Posterior cingulate gyrus (tissue), 11 donors: Measurements from ENCODE around the gene ATG4A.
A peak's percentile ranks its signal among the peaks of the same experiment; 100 is the strongest.

ENCODE experiments used
- DNase-seq, 10 donors: peaks; one replicate each; pipeline versions ENCODE4 v3.0.0 to v3.0.0-alpha.2; 2020 to 2021; ENCODE audit warnings: mixed read lengths in 3 of 10
- intact Hi-C: fragments of 100-400 bp; cut with DNase I; formaldehyde crosslinking; loops from one replicate; pipeline ENCODE4 v1.15.1; 2023

ATG4A gene

DNA sequence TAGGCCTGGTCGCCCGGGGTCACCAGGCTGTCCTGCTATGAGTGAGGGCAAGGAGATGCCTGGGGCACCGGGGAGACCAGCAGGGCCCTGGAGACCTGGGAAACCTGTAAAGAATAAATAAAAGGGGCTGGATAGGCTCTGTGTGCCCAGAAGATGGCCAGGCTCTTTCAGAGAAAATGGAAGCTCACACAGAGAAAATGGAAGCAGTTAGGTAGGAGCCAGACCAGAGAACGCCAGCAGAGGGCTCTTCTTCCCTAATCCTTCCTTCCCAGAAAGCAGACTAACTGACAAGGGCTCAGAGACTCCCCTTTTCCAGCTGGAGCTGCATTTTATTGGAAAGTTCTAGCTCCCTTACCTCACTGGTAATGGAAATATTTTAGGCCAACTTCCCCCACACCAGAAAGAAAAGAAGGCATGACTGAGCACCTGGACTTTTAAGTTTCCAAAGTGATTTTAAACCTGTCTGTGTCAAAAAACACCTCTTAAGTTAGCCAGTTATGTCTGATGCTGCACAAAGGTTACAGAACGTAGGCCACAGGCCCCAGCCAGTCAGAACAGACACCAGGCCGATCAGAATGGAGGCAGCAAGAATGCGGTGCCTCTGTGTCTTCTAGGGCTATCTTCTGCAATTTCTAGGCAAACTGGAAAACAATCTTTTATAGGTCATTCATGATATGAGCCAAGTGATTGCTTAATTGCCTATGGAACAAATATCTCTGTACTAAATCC, 74.0 kb downstream of the ATG4A start:
- intact Hi-C loops: no loop called here
- peak in 1 of 10 donors; percentile 9 for DNase-seq

DNA sequence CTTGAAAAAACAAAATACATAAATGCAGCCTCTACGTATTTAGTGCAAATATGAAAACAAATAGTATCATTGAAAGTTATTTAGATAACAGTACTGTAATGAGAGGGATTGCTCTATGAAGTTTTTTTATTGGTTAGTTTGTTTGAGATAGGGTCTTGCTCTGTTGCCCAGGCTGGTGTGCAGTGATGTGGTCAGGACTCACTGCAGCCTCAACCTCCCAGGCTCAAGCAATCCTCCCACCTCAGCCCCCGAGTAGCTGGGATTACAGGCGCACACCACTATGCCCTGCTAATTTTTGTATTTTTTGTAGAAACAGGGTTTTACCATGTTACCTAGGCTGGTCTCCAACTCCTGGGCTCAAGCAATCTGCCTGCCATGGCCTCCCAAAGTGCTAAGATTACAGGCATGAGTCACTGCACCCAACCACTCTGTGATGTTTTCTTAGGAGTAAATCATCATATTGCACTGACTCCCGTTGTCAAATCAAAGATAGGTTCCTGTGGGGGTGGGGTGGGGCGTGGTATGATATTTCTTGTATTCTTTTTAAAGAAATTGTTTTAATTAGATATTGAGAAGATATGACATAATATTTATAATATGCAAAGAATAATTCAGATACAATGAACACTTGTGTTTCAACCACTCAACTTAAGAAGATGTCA, 75.8 kb downstream of the ATG4A start:
- no peak for DNase-seq
- intact Hi-C loops: no loop called here

DNA sequence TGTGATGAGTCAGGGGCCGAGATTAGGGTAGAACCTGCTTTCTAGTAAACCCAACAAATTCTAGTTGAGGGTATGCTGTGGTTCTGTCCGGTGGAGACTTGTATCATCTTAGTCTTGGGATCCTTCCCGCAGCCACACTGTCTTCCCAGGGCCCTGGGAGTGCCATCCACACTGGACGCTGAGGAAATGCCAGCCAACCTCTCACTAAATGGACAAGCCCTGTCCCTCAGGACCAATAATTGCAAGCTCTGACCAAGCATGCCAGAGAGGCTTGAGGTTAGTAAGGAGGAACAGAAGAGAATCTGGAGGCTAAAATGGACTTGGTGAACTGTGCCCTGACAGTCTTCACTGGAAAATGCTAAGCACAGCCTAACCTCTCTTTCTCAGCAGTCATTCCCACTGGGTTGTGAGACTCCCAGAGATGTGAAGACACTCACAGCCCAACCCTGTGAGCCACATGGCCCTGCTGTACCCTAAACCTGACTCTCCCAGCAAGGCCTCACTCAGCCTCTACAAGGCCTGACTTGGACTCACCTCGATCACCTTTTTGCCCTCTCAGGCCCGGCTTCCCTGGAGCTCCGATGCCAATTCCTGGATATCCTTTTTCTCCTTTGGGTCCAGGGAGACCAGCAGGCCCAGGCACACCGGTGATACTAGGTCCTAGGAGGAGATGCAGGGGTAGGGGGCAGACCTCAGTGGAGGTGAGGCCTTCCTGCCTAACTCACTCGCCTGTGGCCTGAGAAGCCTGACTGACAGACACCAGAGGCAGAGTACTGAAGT, 77.6 kb downstream of the ATG4A start:
- DNase-seq: no peak
- intact Hi-C loops: no loop called here

DNA sequence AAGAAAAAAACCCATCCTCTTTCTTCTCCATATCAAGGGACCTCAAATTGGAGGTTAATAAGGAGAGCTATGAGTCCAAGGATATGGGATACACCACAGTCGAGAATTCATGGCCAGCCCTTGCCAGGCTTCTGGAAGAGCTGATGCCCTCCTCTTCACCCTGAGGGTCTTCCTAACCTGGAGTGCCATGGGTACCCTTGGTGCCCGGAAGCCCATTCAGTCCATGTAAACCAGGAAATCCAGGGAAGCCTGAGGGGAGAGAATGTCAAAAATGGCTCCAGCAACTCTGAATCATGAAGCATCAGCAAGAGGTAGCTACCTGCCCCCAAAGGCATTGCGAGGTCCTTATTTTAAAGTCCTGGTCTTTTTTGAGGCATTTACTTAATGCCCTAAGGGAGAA, 78.2 kb downstream of the ATG4A start:
- intact Hi-C loops: no loop called here
- no peak for DNase-seq

DNA sequence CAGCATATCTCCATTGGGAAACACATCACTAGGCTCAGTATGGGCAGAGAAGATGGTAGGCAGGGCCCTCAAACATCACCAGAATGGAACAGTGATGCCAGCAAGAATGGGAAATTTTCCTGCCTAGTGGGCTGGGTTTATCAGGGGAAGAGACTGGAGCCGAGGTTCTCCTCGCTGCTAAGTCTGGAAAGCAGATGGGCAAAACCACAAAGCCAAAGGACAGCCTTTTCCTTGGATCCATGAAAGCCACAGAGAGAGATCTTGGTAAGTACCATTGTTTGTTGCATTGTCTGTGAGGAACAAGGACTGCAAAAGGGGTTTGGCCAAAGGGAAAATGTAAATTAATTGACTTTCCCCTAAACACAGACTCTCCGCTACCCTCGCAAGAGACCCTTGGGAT, 80.1 kb downstream of the ATG4A start:
- no peak for DNase-seq
- intact Hi-C loops: no loop called here

DNA sequence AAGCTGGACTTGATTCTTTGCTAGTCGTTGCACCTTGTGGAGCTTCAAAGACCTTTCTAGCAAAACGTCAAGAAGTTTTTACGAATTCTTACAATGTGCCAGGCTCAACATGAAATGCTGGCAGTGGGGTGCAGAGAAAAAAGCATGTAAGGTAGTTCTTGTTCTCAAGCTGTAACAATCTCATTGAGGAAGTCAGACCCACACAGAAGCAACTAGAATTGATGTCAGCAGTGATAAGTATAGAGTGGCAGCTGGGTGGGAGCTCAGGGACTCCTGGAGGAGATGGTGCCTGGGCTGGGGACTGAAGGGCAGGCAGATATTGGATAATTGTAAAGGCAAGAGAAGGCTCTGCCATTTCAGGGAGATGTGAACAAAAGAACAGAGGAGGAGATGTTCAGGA, 82.3 kb downstream of the ATG4A start:
- no peak for DNase-seq
- intact Hi-C loops: no loop called here

DNA sequence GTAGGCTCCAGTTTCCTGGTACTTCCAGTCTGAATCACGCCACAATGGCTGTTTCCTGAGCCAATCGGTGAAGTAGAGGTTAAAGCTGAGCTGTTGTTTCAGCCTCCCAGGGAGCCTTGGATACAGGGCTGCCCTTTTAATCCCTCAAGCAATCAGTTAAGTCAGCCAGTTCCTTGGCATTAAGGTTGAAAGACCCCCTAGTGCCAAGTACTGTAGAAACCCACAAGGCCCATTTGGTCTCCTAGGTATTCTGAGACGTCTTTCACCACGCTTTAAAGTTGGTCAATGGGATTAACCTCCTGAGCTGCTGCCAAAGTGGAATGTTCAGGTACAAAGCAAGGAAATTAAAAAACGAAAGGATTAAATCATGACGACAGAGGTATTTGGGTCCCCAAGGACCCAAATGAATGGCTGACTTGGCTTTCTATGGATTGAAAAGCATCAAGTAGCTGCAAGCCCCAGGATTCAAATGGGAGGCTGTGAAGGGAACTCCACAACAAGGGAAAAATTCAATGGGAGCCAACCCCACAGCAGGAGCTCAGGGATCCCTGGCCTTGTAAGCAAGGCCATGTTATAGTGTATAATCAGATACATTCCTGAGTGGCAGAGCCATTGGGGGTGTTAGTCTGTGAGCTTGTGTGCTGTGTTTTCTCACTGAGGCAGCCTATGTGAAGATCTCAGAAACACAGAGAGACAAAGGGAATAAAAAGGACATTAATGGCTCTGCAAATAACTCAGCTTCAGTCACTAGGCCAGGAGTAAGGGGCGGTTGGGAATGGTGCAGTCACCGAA, 86.0 kb downstream of the ATG4A start:
- intact Hi-C loops: no loop called here
- DNase-seq: no peak

DNA sequence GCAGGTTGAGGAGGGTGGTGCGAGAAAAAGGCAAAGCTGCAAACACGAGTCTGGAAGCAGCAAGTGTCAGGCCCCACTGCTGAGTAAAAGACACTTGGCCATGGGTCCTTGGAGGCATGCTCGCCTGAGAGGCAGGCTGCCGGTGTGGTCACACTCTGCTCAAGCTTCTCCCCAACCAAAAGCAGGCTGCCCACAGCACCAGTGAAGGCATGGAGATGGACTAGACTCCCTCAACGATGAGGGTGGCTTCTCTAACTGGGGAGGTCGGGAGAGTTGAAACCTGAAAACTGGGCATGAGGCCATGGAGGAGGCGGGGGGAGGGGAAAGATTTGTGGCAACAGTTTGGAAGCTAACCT, 86.5 kb downstream of the ATG4A start:
- intact Hi-C loops: no loop called here
- no peak for DNase-seq

DNA sequence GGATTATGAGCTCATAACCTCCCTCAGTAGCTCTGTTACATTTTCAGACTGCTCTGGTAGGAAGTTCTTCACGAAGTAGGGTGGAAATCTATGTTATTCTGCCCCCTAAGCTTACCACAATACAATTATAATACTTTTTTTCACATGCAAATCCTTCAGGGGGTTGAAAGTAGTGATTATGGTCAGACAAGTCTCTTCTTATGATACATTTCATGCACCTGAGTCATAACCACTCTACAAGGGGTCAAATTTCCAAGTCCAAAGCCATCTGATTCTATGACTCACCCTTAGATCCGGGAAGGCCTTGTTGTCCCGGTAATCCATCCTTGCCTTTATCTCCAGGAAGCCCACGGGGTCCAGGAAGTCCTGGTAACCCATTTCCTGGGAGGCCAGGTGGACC, 95.2 kb downstream of the ATG4A start:
- intact Hi-C loops: no loop called here
- no peak for DNase-seq

DNA sequence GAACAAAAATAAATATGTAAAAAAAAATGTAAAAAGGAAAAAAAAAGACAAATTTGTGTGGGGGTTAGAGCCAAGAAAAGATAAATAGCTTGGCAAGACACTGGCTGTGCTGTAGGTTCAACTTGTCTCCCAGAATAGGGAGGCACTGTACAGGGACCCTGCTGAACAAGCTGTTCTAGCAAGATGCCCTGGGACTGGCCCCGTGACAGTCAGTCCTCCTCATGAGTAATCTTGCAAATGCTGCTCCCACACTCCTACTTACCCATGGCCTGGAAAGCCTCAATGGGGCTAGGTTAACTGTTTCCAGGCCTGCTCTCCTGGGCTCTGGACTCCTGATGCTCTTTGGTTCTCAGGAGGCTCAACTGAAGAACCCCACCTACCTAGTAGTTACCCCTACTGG, 106.8 kb downstream of the ATG4A start:
- intact Hi-C loops: no loop called here

DNA sequence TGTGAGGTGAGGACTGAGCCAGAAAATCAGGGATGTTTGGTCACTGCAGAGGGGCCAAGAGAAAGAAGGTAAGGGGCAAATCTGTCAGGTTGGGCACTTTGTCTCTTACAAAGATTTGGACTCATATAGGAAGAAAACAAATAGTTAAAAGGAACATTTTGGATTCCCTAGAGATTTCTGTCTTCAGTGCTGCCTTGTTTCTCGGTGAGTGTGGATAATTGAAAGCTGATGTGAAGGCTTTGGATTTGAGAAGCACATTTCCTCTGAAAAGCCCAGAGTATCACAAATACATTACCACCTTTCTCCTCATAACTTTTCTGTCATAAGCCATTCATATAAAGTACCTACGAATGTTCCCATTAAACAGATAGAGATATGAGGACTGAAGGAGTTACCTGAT, 107.5 kb downstream of the ATG4A start:
- intact Hi-C loops: no loop called here
- no peak for DNase-seq

More for the DNA sequence above, 106.8 kb downstream of the ATG4A start:
- DNase-seq: peak in 2 of 10 donors; percentile 8 to 18

DNA sequence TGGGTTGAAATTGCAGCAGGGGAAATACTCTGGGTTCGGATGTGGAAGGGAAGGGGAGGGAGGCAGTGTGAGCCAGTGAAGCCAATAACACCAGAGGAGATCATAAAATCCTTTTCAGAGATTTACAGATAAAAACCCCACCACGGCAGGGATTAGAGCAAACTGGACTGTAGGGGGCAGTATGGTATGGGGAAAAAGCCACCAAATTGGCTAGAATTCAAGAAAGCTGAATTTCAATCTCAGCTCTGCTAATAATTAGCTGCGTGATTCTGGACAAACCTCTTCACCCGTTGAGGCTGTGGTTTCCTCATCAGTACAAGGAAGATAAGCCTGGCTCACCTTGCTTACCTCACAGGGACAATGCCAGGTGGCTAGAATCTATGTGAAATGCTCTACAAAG, 108.1 kb downstream of the ATG4A start:
- intact Hi-C loops: no loop called here
- no peak for DNase-seq

DNA sequence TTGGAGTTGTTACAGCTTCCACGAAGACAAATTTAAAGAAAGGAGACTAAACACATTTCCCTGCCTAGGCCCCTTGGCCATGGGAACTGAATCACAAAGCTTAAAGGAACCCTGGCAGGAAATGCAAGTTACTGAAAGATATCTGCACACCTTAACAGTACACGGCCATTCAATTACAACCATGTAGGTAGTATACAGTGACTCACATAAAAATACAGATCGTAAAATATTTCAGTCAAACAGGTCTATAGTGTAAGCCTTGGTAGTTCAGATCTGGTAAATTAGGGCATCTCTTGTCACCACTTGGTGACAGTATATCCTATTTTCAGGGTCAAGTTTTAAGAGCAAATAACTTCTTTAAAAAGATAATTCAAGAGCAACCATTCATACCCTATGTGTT, 112.0 kb downstream of the ATG4A start:
- DNase-seq: no peak
- intact Hi-C loops: no loop called here
